Cardiac fibroblast (primary cell): ENCODE results near the gene PPP1R16B.
"Not testable (repeated sequence)": the region's sequence is repeated elsewhere in the genome, so short reads cannot be mapped to it uniquely, and the experiment has no call there.

Experiments used
- DNase-seq, 2 donors: peaks; one replicate each; pipeline versions ENCODE4 v3.0.0 to v3.0.0-alpha.2; 2010; ENCODE audit warnings: low read depth in 2 of 2
- H3K4me3 ChIP-seq, 2 donors: replicated peaks in 1 of 2; 1 replicate in 1 of 2; 2 replicates in 1 of 2; pipeline ENCODE4 v1.5.1; 2011; ENCODE audit warnings: low read depth in 2 of 2, low read length in 2 of 2, mild to moderate bottlenecking in 2 of 2, moderate library complexity in 1 of 2
- TF ChIP-seq, protein P1 (sequence below): IDR thresholded peaks from one replicate; pipeline ENCODE4 v1.5.1; 2011; ENCODE audit warnings: low read depth, mild to moderate bottlenecking, low read length, inconsistent platforms

PPP1R16B gene

DNA sequence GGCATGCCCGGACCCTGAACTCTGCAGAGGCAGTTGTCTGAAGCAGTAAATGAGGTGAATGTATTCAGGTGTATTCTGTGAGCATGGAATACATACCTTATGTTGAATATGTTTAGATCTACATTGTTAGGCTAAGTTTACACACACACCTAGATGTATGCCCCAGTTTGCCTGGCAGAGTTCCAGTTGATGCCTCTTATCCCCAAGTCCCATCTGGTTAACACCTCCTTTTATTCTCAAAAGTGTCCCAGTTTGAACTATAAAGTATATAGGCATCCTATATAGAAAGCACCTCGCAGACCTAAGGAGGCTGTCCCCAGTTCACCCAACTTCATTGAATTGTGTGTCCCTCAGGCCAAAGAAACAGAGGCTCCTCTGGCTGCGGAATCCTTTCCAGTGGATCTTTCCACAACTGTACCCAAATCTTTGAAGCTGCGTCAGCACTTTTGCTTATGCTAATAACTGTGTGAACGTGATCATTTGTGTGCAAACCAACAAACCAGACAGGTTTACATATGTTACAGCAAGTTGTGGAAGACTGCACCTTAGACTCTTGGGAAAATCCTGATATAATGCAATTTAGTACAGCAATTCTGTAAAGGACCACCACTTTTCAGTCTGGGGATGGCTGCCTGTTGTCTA lies 151.9 kb downstream of the PPP1R16B start:
- TF ChIP-seq, protein P1, sequence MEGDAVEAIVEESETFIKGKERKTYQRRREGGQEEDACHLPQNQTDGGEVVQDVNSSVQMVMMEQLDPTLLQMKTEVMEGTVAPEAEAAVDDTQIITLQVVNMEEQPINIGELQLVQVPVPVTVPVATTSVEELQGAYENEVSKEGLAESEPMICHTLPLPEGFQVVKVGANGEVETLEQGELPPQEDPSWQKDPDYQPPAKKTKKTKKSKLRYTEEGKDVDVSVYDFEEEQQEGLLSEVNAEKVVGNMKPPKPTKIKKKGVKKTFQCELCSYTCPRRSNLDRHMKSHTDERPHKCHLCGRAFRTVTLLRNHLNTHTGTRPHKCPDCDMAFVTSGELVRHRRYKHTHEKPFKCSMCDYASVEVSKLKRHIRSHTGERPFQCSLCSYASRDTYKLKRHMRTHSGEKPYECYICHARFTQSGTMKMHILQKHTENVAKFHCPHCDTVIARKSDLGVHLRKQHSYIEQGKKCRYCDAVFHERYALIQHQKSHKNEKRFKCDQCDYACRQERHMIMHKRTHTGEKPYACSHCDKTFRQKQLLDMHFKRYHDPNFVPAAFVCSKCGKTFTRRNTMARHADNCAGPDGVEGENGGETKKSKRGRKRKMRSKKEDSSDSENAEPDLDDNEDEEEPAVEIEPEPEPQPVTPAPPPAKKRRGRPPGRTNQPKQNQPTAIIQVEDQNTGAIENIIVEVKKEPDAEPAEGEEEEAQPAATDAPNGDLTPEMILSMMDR = no peak

DNA sequence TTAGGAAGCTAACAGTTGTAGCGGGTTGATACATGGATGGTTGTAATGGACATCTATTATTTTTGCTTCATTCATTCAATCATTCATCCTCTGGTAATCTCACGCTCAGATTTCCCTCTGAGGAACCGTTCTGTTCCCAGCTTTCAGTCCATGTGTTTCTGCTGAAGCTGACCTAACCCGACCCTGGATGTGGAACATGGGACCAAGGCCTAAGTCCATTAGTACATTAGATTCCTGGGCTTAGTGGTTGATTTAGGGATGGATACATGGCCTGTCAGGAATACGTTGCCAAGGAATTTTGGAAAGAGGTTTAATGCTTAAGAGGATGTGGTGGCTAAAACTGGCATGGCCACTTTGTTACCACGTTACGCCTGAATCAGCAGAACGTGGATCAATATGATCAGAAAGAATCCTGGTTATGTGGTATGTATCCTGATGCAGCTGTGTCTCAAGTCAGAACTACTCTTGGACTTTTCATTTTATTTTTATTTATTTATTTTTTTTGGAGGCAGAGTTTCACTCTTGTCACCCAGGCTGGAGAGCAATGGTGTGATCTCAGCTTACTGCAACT lies 152.5 kb downstream of the PPP1R16B start:
- TF ChIP-seq, protein P1 = no peak
- no peak for DNase-seq
- H3K4me3 ChIP-seq = no peak overlapping the region

More for the DNA sequence above, 151.9 kb downstream of the PPP1R16B start:
- no peak for DNase-seq
- H3K4me3 ChIP-seq = no peak overlapping the region

DNA sequence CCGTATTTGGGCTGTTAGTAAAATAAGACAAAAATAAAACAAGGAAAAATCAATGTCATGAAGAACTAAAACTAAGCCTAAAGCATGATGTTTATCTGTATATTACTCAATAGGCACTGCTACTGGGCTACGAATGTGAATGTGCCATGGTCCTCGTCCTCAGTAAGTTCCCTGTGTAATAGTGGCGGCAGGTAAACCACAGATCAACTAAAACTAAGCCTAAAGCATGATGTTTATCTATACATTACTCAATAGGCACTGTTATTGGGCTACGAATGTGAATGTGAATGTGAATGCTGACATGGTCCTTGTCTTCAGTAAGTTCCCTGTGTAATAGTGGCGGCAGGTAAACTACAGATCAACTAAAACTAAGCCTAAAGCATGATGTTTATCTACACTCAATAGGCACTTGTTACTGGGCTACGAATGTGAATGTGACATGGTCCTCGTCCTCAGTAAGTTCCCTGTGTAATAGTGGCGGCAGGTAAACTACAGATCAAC lies 154.7 kb downstream of the PPP1R16B start:
- DNase-seq, H3K4me3 ChIP-seq: not testable (repeated sequence)

DNA sequence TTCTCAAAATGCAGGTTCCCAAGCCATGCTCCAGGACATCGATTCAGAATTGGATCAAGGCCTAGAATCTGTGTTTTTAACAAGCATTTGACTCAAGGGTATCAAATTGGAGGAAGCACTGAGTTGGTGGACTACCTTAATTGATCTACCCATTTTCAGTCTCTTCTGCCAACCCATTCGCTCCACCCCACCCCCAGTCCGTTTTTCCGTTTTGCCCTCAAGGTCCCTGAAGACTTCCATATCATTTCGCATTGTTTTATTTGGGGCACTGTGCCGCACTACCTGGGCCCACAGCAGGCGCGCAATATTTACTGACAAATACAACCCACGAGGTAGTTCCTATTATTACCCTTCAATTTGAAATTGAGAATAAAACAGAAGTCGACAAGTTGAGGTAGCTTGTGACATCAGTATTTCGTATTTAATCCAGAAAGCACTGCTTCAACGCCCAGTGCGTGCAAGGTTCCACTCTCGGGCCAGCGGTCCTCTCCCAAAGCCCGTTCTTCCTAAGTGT lies 156.1 kb downstream of the PPP1R16B start:
- DNase-seq = no peak
- peak overlapping the region; percentile 84 to 93 for H3K4me3 ChIP-seq
- TF ChIP-seq, protein P1 = no peak

DNA sequence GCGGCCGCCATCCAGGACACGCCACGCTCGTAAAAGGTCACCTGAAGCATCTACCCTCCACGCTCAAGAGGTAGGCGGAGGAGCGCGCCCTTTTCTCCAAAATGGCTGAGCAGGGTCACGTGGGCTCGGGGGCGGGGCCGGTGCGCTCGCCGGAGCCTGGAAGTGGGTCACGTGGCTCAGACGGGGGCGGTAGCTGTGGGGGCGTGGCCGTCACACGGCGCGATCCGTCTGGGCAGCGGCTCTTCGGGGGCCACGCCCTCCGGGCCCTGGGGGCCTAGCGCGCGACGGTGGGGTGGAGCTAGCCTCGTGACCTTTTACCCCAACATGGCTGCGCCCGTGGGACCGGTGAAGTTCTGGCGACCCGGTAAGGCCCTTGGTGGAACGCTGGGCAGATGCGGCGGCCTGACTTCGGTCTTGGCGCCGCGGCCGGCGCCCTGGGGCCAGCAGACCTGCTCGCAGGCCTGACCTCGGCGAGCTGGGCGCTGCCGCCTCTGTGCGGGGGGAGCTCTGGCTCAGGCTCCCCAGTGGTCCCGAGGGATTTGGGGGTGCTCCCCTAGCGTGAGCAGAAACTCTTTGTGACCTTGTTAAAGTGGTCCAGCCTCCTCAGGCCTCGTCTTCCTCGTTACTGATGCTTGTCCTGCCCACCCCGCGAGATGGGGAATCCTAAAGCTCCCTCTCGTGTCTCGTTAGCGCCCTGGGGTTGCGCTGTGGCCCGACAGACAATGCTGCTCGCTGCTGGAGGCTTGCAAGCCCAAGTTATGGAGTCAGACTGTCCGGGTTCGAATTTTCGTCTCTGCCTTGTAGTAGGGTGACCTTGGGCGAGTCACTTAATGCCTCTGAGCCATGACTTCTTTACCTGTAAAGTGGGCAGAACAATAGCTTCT lies 156.8 kb downstream of the PPP1R16B start, which contains the start of gene DHX35:
DHX35 (plus strand) TSS at position 301 of the 884 bp plus-strand sequence; CDS start at position 325, 24 bp downstream.
- TF ChIP-seq, protein P1 = peak; percentile 41
- peak; percentile 97 to 98 for DNase-seq
- peak within 1 kb of the TSS; percentile 84 to 93 for H3K4me3 ChIP-seq

- DNase-seq = no peak
- peak overlapping the region; percentile 84 to 93 for H3K4me3 ChIP-seq
- TF ChIP-seq, protein P1 = no peak
Measured at GRCh38 chr20:38962928-38963401, 157.5 kb downstream of the PPP1R16B start.
